A549 (cell line): Measurements from ENCODE around the gene FBXL15. TPM values are rescaled to one million over a fixed set of nuclear protein-coding genes. Genes with fewer than 3 reads are reported as not detected.

Experiments used
- ATAC-seq, 2 experiments: fragments of 200-7000 bp in 1 of 2; fragments of >200 bp in 1 of 2; cut with Nextera tagmentation in 1 of 2; cut with Tn5 transposase in 1 of 2; 3 replicates each; pipeline versions ENCODE4 v1.8.0 to v1.9.1; 2018 to 2020; ENCODE audit warnings: mild to moderate bottlenecking in 1 of 2, moderate library complexity in 1 of 2
- CTCF ChIA-PET: fragments of 300-600 bp; sonication (Branson Sonifier 250); formaldehyde crosslinking; extraction: SDS; loops from one replicate; lab custom pipeline; 2021; ENCODE audit warnings: antibody characterized with exemption, inconsistent platforms; lab: Yijun Ruan, JAX
- POLR2A ChIA-PET: fragments of 350-600 bp; formaldehyde crosslinking; extraction: SDS; loops from one replicate; lab custom pipeline; 2021; ENCODE audit warnings: antibody characterized with exemption, inconsistent platforms; lab: Yijun Ruan, JAX
- DNase-seq, 2 experiments: peaks; one replicate each; pipeline versions ENCODE4 v3.0.0 to v3.0.0-alpha.2; 2011 to 2016; ENCODE audit warnings: low read depth in 1 of 2, low spot score in 1 of 2
- FAIRE-seq: peaks from 2 replicates; lab custom pipeline; 2011; peaks lifted over from hg19 to GRCh38; lab: Jason Lieb, UNC
- H3K27ac ChIP-seq, 2 experiments: fragments of >200 bp; sonication (Bioruptor Twin); formaldehyde crosslinking; 3 replicates each; pipeline ENCODE4 v1.5.1; 2016 to 2017
- H3K4me1 ChIP-seq: fragments of >200 bp; sonication (Bioruptor Twin); formaldehyde crosslinking; 3 replicates; pipeline ENCODE4 v1.6.1; 2016
- H3K4me2 ChIP-seq: fragments of >200 bp; sonication (Bioruptor Twin); formaldehyde crosslinking; 3 replicates; pipeline ENCODE4 v1.6.1; 2016
- H3K4me3 ChIP-seq: fragments of >200 bp; sonication (Bioruptor Twin); formaldehyde crosslinking; 3 replicates; pipeline ENCODE4 v1.5.1; 2016
- H3K9me3 ChIP-seq: fragments of >200 bp; sonication (Bioruptor Twin); formaldehyde crosslinking; 3 replicates; pipeline ENCODE4 v1.6.1; 2016
- BHLHE40 ChIP-seq: IDR thresholded peaks from 2 replicates; pipeline ENCODE4 v1.6.1; 2012; ENCODE audit warnings: low read depth, low read length, inconsistent platforms
- CBX2 ChIP-seq: fragments of 200-600 bp; sonication (generic); IDR thresholded peaks from 2 replicates; pipeline ENCODE4 v1.6.1; 2016; ENCODE audit warnings: low read depth, mild to moderate bottlenecking, borderline replicate concordance
- CBX8 ChIP-seq: fragments of 200-600 bp; sonication (generic); IDR thresholded peaks from 2 replicates; pipeline ENCODE4 v1.6.1; 2016
- EHMT2 ChIP-seq: fragments of 200-600 bp; sonication (generic); IDR thresholded peaks from 2 replicates; pipeline ENCODE4 v1.6.1; 2016; ENCODE audit warnings: antibody characterized with exemption, low read depth, mild to moderate bottlenecking, moderate library complexity
- FOXS1 ChIP-seq: fragments of 250-450 bp; sonication (Bioruptor Pico); IDR thresholded peaks from 2 replicates; pipeline ENCODE4 v1.5.0; 2020; ENCODE audit warnings: mild to moderate bottlenecking, moderate library complexity
- GATA3 ChIP-seq: IDR thresholded peaks from 2 replicates; pipeline ENCODE4 v1.6.1; 2012; ENCODE audit warnings: borderline replicate concordance
- HEYL ChIP-seq: fragments of 250-450 bp; sonication (Bioruptor Pico); IDR thresholded peaks from 2 replicates; pipeline ENCODE4 v1.8.0; 2021; ENCODE audit warnings: mild to moderate bottlenecking, moderate library complexity
- HMGXB4 ChIP-seq: fragments of 250-450 bp; sonication (Bioruptor Pico); IDR thresholded peaks from 2 replicates; pipeline ENCODE4 v1.5.0; 2021; ENCODE audit warnings: mild to moderate bottlenecking, moderate library complexity, borderline replicate concordance
- HOXA7 ChIP-seq: fragments of 250-450 bp; sonication (Bioruptor Pico); IDR thresholded peaks from 2 replicates; pipeline ENCODE4 v1.5.0; 2020; ENCODE audit warnings: mild to moderate bottlenecking, moderate library complexity
- HOXB13 ChIP-seq: fragments of 250-450 bp; sonication (Bioruptor Pico); IDR thresholded peaks from 2 replicates; pipeline ENCODE4 v1.5.0; 2020; ENCODE audit warnings: low read depth, mild to moderate bottlenecking, moderate library complexity
- JUNB ChIP-seq: fragments of >200 bp; sonication (Bioruptor Twin); formaldehyde crosslinking; IDR thresholded peaks from 2 replicates; pipeline ENCODE4 v1.6.1; 2016
- MAX ChIP-seq: IDR thresholded peaks from 2 replicates; pipeline ENCODE4 v1.6.1; 2012
- MAZ ChIP-seq: fragments of 150-350 bp; IDR thresholded peaks from 2 replicates; pipeline ENCODE4 v1.6.1; 2014; ENCODE audit warnings: antibody characterized with exemption, low read depth, low read length, borderline replicate concordance
- PHF8 ChIP-seq: fragments of 200-600 bp; sonication (generic); IDR thresholded peaks from 2 replicates; pipeline ENCODE4 v1.6.1; 2016; ENCODE audit warnings: low read depth, mild to moderate bottlenecking, antibody characterized with exemption, moderate library complexity, borderline replicate concordance
- POLR2A ChIP-seq: IDR thresholded peaks from 2 replicates; pipeline ENCODE4 v1.6.1; 2012; ENCODE audit warnings: mild to moderate bottlenecking, low read length
- RARB ChIP-seq: fragments of 250-450 bp; sonication (Bioruptor Pico); IDR thresholded peaks from 2 replicates; pipeline ENCODE4 v1.8.0; 2021; ENCODE audit warnings: mild to moderate bottlenecking, moderate library complexity
- RCOR1 ChIP-seq: fragments of 150-350 bp; IDR thresholded peaks from 2 replicates; pipeline ENCODE4 v1.6.1; 2014; ENCODE audit warnings: antibody characterized with exemption, low read length, low read depth
- RNF2 ChIP-seq: fragments of 200-600 bp; sonication (generic); IDR thresholded peaks from 2 replicates; pipeline ENCODE4 v1.6.1; 2016; ENCODE audit warnings: low read depth, mild to moderate bottlenecking, antibody characterized with exemption, moderate library complexity, borderline replicate concordance
- SREBF2 ChIP-seq: fragments of 450-650 bp; IDR thresholded peaks from 2 replicates; pipeline ENCODE4 v1.6.1; 2014; ENCODE audit warnings: mild to moderate bottlenecking, moderate library complexity
- TFCP2L1 ChIP-seq: fragments of 250-450 bp; sonication (Bioruptor Pico); IDR thresholded peaks from 2 replicates; pipeline ENCODE4 v1.5.0; 2021; ENCODE audit warnings: mild to moderate bottlenecking
- ZC3H11A ChIP-seq: fragments of 450-650 bp; IDR thresholded peaks from 2 replicates; pipeline ENCODE4 v1.6.1; 2014; ENCODE audit warnings: antibody characterized with exemption, mild to moderate bottlenecking
- WGBS: methylation state at CpG from one replicate; pipeline ENCODE4 v1.1.6; 2017; ENCODE audit errors: missing lambda C conversion rate; 5-methylcytosine and 5-hydroxymethylcytosine counted together
- polyA plus RNA-seq, 4 experiments: library from polyadenylated mRNA; depleted of rRNA in 3 of 4; stranded (reverse); fragments of >200 nt; fragmentation: RNase III in 1 of 4; extraction: RNeasy Plus Mini Kit Qiagen cat#74134 plus additional on column Dnase treatment in 1 of 4; gene quantifications; 2 replicates in 3 of 4; 3 replicates in 1 of 4; pipeline ENCODE4 v1.2.3, GENCODE V29; 2011 to 2017

FBXL15 gene
- polyA plus RNA-seq, 2 of the 4 experiments (the other 2 are of a cell fraction): 4.8 to 9.4 TPM

- TF ChIP-seq TFCP2L1 (CRISPR knock-in tag) (no peak), MAZ (0 out of 2 replicates have a peak, but pooled peaks have one; percentile 45), MAX (peak; percentile 11; the same call in 1 of the 2 replicates), ZC3H11A (no peak), EHMT2 (peak; percentile 65; the same call in 1 of the 2 replicates), RCOR1 (no peak), HEYL (no peak), RARB (no peak), HOXB13 (no peak), GATA3 (no peak), SREBF2 (no peak)
Observed at GRCh38 chr10:102419269-102420180, 1.1 kb upstream of the FBXL15 start (continued).

GRCh38 chr10:102420181-102420713 is 389 bp upstream of the FBXL15 start:
- FAIRE-seq (no peak), DNase-seq (no peak), ATAC-seq (peak in 1 of 2 experiments; percentile 2; a peak in 3 of 6 replicates)
- no peak for TF ChIP-seq HMGXB4
- ChIA-PET POLR2A (interaction anchor here (1.0 to 2.0 kb wide), 7 partner anchors 12 to 268 kb away, joined by 3 to 15 read pairs (median 4); partner anchors contain the start of genes CUEDC2, NFKB2 and NOLC1), CTCF (interaction anchor here (0.7 to 17.4 kb wide), 9 partner anchors 9 to 251 kb away, joined by 3 to 337 read pairs (median 4); partner anchors contain the start of genes CUEDC2 and NFKB2)
- peak overlapping the region; percentile 57 for H3K4me3 ChIP-seq
- peak overlapping the region; percentile 86 to 90 for H3K27ac ChIP-seq
- H3K9me3 ChIP-seq: no peaks in the 10 kb centered on the region
- peaks cover 25% of the 10 kb centered on the region for H3K4me1 ChIP-seq
- WGBS: 2% methylated on average over 17 of the region's 21 CpGs
- peak overlapping the region; percentile 97 for H3K4me2 ChIP-seq

- peak overlapping the region; percentile 97 for H3K4me2 ChIP-seq
- H3K9me3 ChIP-seq: no peaks in the 10 kb centered on the region
- ChIA-PET CTCF (interaction anchor here (1.1 to 17.4 kb wide), 22 partner anchors 10 to 262 kb away, joined by 3 to 337 read pairs (median 11); partner anchors contain the start of genes C10orf95, CUEDC2 and NFKB2), POLR2A (interaction anchor here (1.0 to 2.0 kb wide), 4 partner anchors 11 to 269 kb away, joined by 3 to 15 read pairs (median 6); partner anchors contain the start of genes CUEDC2 and NOLC1)
- 2% methylated on average over 9 of the region's 14 CpGs for WGBS
- ATAC-seq (no peak; a peak in 1 of 6 replicates), FAIRE-seq (no peak), DNase-seq (no peak)
- H3K27ac ChIP-seq: peak overlapping the region; percentile 86 to 90
- peak overlapping the region; percentile 57 for H3K4me3 ChIP-seq
- TF ChIP-seq JUNB (no peak), PHF8 (0 out of 2 replicates have a peak, but pooled peaks have one; percentile 42)
- H3K4me1 ChIP-seq: peaks cover 25% of the 10 kb centered on the region
Observed at GRCh38 chr10:102421507-102421756, 796 bp downstream of the FBXL15 start.

- no peak for TF ChIP-seq RNF2
- no peak for TF ChIP-seq FOXS1 (CRISPR knock-in tag)
- no peak for TF ChIP-seq POLR2A
- TF ChIP-seq HEYL: no peak
- TF ChIP-seq CBX2: no peak
- TF ChIP-seq BHLHE40: no peak
- no peak for TF ChIP-seq MAZ
- TF ChIP-seq CBX8: no peak
- TF ChIP-seq HOXA7 (CRISPR knock-in tag): no peak
- no peak for TF ChIP-seq RCOR1
- TF ChIP-seq, all 56 proteins: peak for 0
- CTCF ChIA-PET: interaction anchor here (0.6 to 17.4 kb wide), 35 partner anchors 10 to 282 kb away, joined by 3 to 337 read pairs (median 6); partner anchors contain the start of genes C10orf95, CUEDC2 and NFKB2
- H3K4me1 ChIP-seq: peaks cover 25% of the 10 kb centered on the region
- H3K4me2 ChIP-seq: peak overlapping the region; percentile 97
- H3K4me3 ChIP-seq: peak overlapping the region; percentile 57
- no peak for DNase-seq
- FAIRE-seq: no peak
- POLR2A ChIA-PET: interaction anchor here (1.0 to 2.0 kb wide), 6 partner anchors 10 to 270 kb away, joined by 3 to 15 read pairs (median 5); partner anchors contain the start of genes CUEDC2 and NOLC1
- H3K27ac ChIP-seq: peak overlapping the region; percentile 86 to 90
- ATAC-seq: peak; percentile 2 to 9; a peak in 3 of 6 replicates
- H3K9me3 ChIP-seq: no peaks in the 10 kb centered on the region
- 42% methylated on average over 9 of the region's 62 CpGs for WGBS
Observed at GRCh38 chr10:102421757-102422512, 1.3 kb downstream of the FBXL15 start.
